Mucosa of descending colon (tissue), 3 donors: ENCODE results near the gene ZNF692. TPM values are rescaled to one million over a fixed set of nuclear protein-coding genes. Genes with fewer than 3 reads are reported as not detected.

Source experiments
- ATAC-seq: fragments of 200-7000 bp; cut with Tn5 transposase; one replicate; pipeline ENCODE4 v1.9.1; 2020; ENCODE audit warnings: mild to moderate bottlenecking, moderate library complexity
- DNase-seq, 3 donors: peaks; one replicate each; pipeline ENCODE4 v3.0.0-alpha.2; 2020
- H3K36me3 ChIP-seq: fragments of 200-600 bp; one replicate; pipeline ENCODE4 v1.8.0; 2021; ENCODE audit warnings: low read depth, mild to moderate bottlenecking
- H3K4me1 ChIP-seq: fragments of 200-600 bp; one replicate; pipeline ENCODE4 v1.8.0; 2021; ENCODE audit warnings: low read depth, mild to moderate bottlenecking
- H3K4me3 ChIP-seq: fragments of 200-600 bp; one replicate; pipeline ENCODE4 v1.8.0; 2021; ENCODE audit warnings: mild to moderate bottlenecking
- H3K9me3 ChIP-seq: fragments of 200-600 bp; one replicate; pipeline ENCODE4 v1.8.0; 2021; ENCODE audit warnings: mild to moderate bottlenecking
- CTCF ChIP-seq: fragments of 200-600 bp; IDR thresholded peaks from one replicate; pipeline ENCODE4 v1.8.0; 2022; ENCODE audit warnings: antibody characterized with exemption, mild to moderate bottlenecking
- intact Hi-C, 2 donors: fragments of 100-400 bp; cut with DNase I in 1 of 2; cut with micrococcal nuclease in 1 of 2; formaldehyde crosslinking; loops; one replicate each; pipeline versions ENCODE4 v1.11.0 to v1.11.1; 2022; cut with DNase I, micrococcal nuclease
- total RNA-seq, 3 donors: library from RNA; stranded (reverse); fragmentation: NEBNext Ultra II Directional in 2 of 3; extraction: Animal tissue kit (Norgen Biotek cat#: 25700) in 2 of 3; gene quantifications; one replicate each; pipeline versions ENCODE4 v1.2.1 to v1.2.4, GENCODE V29; 2021 to 2023
- donor health status: DM: no; HTN: no; CAD: no; lungs with moderate emphysema.
- donor health status: DM: no; HTN: no; CAD: no.
- donor health status: DM: no; HTN: yes; CAD: no.

The ZNF692 gene
- total RNA-seq, 3 donors from 2014 or later: 26.7 to 51.7 (median 43.6) TPM

- DNase-seq: no peak
Measured at GRCh38 chr1:248839168-248839555, 19.7 kb downstream of the ZNF692 start.

GRCh38 chr1:248838357-248839167 is 20.3 kb downstream of the ZNF692 start:
- Histone ChIP-seq H3K4me3 (peak overlapping the region; percentile 94), H3K4me1 (peaks cover 10% of the 10 kb centered on the region), H3K9me3 (no peaks in the 10 kb centered on the region), H3K36me3 (no peaks in the 10 kb centered on the region)
- TF ChIP-seq CTCF: no peak
- peak; percentile 93 to 95 (median 94) for DNase-seq
- intact Hi-C loops: no loop called here
- ATAC-seq: peak; percentile 86

More at GRCh38 chr1:248839168-248839555, 19.7 kb downstream of the ZNF692 start:
- Histone ChIP-seq H3K36me3 (no peaks in the 10 kb centered on the region), H3K9me3 (no peaks in the 10 kb centered on the region), H3K4me3 (peak overlapping the region; percentile 94), H3K4me1 (peaks cover 10% of the 10 kb centered on the region)
- no peak for TF ChIP-seq CTCF
- no peak for ATAC-seq
- intact Hi-C loops: no loop called here

- ATAC-seq: peak; percentile 90
- peak within 1 kb of the TSS; percentile 94 for H3K4me3 ChIP-seq
- H3K9me3 ChIP-seq: no peaks in the 10 kb centered on the region
- DNase-seq: peak; percentile 97 to 98 (median 98)
- H3K36me3 ChIP-seq: no peaks in the 10 kb centered on the region
- H3K4me1 ChIP-seq: peaks cover 10% of the 10 kb centered on the region
- TF ChIP-seq CTCF: no peak
- intact Hi-C loops: no loop called here
Measured at GRCh38 chr1:248837781-248838356, 21.0 kb downstream of the ZNF692 start, which contains the start of gene ZNF672. Gene ZNF672 (plus strand): TSS chr1:248838224. CDS start chr1:248847275, 9,051 bp downstream.

GRCh38 chr1:248837045-248837780 is 21.7 kb downstream of the ZNF692 start:
- H3K4me1 ChIP-seq: peaks cover 10% of the 10 kb centered on the region
- H3K9me3 ChIP-seq: no peaks in the 10 kb centered on the region
- DNase-seq (peak in 1 of 3 donors; percentile 58), ATAC-seq (peak; percentile 7)
- H3K36me3 ChIP-seq: no peaks in the 10 kb centered on the region
- H3K4me3 ChIP-seq: peak overlapping the region; percentile 94
- TF ChIP-seq CTCF: no peak
- intact Hi-C loops: no loop called here

- DNase-seq: no peak
- Histone ChIP-seq H3K9me3 (no peaks in the 10 kb centered on the region), H3K36me3 (no peaks in the 10 kb centered on the region), H3K4me1 (peaks cover 9% of the 10 kb centered on the region), H3K4me3 (no peak overlapping the region)
- TF ChIP-seq CTCF: no peak
- no peak for ATAC-seq
- intact Hi-C loops: no loop called here
Measured at GRCh38 chr1:248834343-248834940, 24.4 kb downstream of the ZNF692 start.
